Stimulated activated CD8-positive, alpha-beta memory T cell treated with anti-CD3 and anti-CD28 coated beads, Interleukin-12 subunit alpha, Interleukin-12 subunit beta, amount 100 ng/mL, for 24 hours (primary cell): Measurements from ENCODE around the gene GALNTL6.
"Not testable (repeated sequence)": the region's sequence is repeated elsewhere in the genome, so short reads cannot be mapped to it uniquely, and the experiment has no call there.

ENCODE experiments used
- DNase-seq: peaks from one replicate; pipeline ENCODE4 v3.0.0-alpha.2; 2020; ENCODE audit errors: extremely low read depth

Gene GALNTL6

DNA sequence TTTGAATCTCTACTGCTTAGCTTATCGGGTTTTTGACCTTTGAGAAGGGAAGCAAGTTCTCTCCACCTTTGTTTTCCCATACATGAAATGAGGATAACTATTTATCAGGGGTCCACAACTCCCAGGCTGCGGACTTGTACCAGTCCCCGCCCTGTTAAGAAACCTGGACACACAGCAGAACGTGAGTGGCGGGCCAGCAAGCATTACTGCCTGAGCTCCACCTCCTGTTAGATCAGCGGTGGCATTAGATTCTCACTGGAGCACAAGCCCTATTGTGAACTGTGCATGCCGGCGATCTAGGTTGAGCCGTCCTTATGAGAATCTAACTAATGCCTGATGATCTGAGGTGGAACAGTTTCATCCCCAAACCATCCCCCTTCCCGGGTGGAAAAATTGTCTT is 579.5 kb downstream of the GALNTL6 start:
- no peak for DNase-seq

DNA sequence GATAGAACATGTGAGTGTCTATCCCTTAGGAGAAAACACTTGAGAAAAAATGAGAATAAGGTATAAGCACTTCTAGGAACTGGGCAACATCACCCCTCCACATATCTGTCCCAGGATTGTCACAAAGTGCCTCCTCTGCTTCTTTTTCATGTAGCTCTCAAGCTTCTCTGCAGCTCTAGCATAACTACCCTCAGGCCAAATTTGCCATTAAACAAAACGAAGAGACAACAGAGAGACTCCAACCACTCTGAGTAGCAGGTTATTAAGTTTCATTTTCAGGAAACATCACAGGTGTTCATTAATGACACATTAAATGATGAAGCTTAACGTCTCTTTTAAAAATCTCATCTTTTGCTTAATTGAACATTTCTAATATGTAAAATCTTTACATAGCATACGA is 580.0 kb downstream of the GALNTL6 start:
- DNase-seq, result no peak

DNA sequence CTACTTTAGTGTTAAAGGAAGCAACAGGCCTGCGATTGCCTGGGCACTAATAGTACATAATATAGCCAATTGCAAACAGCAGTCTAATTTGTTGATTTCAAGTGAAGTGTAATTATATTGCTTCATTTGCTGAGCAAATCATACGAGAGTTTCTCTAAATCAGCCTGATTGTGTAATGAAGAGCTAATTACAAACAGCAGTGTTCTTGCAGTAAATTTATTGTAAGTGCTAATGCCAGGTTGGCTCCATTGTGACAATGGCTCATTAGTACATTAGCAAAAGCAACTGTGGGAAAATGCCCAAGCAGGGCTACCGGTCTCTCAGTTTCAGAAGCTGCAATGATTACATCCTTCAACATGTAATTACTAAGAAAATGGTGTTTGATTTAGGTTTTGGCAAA is 591.5 kb downstream of the GALNTL6 start:
- DNase-seq, result no peak

DNA sequence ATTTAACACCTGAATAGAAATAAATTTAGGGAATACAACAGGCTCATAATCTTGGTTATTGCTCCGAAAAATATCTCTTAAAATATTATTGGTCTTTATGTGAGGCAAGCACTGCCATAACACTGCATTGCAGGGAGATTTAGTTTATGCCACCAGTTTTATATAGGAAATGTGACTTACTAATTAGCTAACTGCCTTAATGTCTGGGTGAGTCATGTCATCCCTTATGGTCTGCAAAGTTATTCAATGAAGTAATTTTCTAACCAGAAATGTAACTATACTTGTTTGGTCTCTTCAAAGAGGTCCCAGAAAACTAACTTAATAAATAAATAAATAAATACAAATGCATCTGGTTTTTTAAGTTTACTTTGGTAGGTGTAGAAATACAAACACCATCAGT is 597.2 kb downstream of the GALNTL6 start:
- no peak for DNase-seq

DNA sequence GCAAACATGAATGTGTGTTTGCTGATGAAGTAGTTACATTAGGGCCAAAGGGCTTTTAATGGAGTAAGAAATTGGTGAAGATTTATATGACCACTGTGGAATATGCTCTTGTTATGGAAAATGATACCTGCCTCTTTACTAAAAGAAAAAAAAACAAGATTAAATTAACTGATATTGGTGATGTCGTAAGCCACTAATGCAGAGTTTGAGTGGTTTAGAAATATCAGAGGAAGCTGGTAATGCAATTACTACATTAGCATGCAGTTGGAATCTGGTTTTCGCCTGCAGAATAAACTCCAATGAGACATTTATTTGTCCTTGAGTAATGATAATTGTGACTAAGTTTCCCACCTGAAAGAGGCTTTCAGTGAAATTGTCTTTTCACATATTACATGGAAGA is 597.9 kb downstream of the GALNTL6 start:
- no peak for DNase-seq

DNA sequence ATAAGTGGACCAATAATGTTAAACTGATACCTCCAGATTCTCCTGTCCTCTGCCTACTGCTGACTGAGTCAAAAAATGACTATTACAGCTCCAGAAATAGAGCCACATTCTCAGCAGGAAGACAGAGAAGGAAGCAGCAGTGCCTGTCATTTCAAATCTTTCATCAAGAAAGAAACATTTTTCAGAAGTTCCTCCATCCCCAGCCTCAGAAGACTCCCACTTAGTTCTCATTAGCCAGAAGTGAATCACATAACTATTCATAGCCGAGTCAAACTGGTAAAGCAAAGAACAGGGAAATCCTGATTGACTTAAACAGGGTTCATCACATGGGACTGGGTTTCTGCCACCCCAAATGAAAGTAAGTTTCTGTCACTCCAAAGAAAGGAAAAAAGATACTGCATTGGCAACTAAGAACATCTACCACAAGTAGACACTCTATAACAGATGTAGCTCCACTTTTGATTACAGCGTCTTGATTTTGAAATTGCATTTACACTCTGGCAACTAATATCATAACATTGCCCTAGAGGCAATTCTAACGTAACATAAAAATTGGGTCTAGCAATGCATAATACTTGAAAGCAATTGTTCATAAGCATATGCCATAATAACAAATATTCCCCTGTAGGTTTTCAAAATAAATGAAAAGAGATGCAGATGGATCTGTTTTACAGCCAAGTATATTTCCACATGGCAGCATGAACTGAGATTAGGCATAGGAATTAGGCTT is 599.8 kb downstream of the GALNTL6 start:
- no peak for DNase-seq

DNA sequence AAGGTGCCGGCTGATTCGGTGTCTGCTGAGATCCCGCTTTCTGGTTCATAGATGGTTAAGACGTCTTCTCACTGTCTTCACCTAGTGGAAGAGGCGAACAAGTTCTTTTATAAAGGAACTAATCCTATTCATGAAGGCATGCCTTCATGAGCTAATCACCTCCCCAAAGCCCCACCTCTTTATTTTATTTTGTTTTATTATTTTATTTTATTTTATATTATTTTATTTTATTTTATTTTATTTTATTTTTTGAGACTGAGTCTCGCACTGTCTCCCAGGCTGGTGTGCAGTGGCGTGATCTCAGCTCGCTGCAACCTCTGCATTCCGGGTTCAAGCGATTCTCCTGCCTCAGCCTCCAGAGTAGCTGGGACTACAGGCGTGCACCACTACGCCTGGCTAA is 615.8 kb downstream of the GALNTL6 start:
- not testable (repeated sequence) for DNase-seq

DNA sequence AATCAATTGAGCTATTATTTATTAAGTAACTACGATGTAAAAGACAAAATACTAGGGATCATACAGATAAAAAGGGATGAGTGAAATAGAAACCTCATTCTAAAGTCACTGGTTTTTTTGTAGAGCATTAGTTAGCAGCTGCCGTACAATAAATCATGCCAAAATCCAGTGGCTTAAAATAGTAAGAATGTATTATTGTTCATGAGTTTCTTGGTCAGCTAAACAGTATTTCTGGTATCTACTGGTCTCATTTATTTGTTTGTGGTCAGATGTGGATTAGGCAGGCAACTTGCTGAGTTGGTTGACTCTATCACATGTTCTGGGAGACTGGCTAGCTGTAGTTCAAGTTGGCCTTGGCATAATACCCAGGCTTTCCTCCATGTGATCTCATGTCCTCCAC is 667.3 kb downstream of the GALNTL6 start:
- no peak for DNase-seq

DNA sequence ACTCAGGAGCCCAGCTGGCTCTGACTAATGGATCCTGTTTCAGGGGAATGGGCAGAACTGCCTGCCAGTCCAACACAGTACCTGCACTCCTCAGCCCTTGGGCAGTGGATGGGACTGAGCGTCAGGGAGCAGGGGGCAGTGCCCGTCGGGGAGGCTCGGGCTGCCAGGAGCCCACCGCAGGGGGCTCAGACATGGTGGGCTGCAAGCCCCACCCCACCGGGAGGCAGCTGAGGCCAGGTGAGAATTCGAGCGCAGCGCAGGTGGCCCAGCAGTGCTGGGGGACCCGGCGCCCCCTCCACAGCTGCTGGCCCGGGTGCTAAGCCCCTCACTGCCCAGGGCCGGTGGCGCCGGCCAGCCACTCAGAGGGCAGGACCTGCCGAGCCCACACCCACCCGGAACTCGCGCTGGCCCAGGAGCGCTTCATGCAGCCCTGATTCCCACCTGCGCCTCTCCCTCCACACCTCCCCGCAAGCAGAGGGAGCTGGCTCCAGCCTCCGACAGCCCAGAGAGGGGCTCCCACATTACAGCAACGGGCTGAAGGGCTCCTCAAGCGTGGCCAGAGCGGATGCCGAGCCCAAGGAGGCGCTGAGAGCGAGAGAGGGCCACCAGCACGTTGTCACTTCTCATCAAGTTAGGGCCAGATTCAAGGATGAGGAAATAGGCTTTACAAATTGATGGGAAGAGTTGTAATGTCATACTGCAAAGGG is 668.8 kb downstream of the GALNTL6 start:
- DNase-seq, result no peak

DNA sequence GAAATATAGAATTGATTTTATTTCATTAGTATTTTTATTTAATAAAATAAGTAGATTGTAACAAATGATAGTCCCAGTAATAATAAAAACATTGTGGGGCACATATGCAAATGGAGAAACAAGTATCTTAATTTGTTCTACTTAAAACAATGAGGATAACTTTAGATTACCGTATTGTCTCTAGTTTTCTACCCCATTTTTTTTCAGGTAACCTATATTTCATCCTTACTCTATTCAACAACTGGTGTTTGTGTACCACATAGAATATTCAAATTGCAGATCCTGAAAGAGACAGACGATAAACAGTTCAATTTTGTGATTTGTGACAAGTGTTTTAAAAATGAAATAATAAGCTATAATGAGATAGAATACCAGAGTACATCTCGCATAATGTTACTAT is 671.8 kb downstream of the GALNTL6 start:
- no peak for DNase-seq

DNA sequence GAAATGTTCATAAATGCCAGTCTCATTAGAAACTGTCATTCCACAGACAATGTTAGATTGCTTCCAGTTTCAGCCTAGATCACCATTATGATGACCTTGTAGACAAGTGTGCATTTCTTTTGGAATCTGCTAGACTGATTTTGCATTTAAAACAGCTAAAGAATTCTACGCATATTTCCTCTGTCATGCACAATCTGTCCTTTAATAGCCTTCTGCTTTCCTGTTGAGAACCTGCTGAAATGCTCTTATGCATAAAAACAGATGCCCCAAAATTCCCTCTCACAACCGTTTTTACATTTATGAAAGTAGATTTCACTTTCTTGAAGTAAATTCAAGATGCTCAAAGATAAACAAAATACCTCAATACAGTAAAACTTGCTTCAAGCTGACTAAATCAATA is 673.3 kb downstream of the GALNTL6 start:
- DNase-seq, result no peak

DNA sequence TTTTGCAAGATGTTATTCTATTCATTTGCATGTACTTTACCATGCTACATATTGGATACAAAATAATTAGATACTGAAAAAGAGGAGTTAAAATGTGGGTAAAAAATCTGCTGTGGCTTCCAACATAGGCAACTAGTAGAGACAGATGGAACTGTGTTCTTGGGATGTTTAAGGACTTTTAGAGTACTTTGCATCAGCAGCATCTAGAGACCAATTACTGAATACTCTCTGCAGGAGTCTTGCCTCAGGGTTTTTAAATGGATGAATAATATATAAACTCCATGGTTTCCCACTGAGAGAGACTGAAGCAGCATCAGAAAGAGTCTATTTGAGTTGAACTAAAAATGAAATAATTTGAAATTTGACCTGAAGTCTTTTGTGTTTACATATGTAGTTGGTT is 676.7 kb downstream of the GALNTL6 start:
- no peak for DNase-seq

DNA sequence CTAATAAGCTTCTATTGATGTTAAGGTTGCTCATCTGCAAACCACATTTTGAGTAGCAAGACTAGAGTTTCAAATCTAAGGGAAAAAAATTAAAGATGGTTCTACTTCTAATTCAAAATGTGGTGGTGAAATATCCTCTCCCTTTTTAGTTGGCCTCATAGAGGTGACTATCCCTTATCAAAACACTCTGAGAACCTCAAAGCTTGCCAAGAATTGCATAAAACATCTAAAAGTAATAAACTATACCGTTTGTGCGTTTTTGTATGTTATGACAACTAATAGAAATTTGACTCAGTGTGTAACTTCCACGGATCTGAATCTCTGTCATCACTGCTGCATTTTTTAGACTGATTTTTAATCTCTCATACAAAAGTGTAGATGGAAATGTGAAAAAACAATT is 682.6 kb downstream of the GALNTL6 start:
- no peak for DNase-seq

DNA sequence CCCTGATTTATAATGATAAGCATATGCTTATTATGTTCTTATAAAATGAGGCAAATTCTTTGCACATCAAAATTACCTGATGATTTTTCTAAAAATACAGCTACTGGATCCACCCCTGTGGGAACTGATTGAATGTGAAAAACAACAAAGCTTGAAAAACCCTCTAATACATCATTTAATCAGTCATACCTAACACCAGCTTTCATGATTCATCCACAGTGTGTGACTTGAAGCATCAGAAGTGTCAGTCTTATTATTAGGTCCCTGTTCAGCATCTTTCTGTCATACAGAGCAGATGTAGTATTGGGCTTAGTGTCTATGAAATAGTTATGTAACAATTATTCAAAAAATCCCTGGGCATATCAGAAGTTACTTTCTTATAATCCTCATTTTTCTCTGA is 684.1 kb downstream of the GALNTL6 start:
- no peak for DNase-seq

DNA sequence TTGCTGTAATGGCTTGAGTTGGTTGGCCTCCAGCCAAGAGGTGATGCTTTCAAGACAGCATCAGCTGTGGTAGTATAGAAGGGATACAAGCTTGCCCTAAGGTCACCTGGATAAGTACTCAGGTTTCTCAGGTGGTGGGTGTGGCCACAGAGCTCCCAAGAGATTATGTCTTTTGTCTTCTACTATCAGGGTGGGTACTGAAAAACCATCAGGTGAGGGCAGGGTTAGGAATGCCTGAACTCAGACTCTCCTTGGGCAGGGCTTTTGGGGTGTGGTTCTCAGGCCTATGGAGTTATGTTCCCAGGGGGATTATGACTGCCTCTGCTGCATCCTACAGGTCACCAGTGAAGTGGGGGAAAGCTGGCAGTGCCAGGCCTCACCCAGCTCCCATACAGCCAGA is 700.8 kb downstream of the GALNTL6 start:
- no peak for DNase-seq

DNA sequence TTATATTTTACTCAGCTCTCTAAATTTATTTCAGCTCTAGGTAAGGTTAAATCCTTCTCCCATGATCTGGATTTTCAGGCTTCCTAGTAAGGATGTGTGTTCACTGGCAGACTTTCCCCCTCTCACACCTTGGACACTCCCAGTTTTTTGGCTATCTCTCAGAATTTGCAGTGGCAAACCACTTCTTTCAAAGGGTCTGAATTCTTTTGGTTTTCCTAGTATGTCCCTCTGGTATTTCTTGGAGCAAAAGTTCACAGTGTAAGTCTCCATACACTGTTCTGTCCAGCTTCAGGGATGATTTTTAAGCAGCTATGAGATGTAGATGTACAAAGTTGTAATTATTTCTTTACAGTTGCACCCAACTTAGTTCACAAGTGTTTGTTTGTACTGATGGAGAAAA is 701.6 kb downstream of the GALNTL6 start:
- no peak for DNase-seq

DNA sequence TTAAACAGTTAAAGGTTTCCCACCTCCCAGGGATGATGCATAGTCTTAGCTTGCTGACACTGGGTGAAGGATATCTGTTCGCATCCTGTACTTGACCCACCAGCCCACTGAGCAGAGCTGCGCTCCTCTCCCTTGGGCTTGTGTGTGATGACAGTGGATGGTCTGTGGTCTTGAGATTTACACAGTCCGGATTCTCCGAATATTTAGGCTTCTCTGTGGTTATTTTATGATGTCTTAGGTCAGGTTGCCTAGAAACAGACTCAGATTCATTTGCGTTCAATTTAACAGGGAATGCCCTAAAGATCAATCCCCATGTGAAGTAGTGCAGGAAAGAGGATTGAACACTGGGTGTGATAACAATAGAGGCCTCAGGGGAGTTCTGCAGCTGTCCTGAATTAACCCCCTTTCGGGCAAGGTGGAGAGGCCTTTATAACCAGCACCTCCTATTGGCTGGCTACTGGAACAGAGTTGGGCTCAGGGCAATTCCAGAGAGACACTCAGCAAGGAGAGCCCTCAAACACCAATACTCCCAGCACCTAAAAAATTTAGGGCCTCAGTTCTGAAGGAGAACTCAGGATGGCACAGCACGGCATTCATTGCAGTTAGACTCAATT is 702.2 kb downstream of the GALNTL6 start:
- no peak for DNase-seq

DNA sequence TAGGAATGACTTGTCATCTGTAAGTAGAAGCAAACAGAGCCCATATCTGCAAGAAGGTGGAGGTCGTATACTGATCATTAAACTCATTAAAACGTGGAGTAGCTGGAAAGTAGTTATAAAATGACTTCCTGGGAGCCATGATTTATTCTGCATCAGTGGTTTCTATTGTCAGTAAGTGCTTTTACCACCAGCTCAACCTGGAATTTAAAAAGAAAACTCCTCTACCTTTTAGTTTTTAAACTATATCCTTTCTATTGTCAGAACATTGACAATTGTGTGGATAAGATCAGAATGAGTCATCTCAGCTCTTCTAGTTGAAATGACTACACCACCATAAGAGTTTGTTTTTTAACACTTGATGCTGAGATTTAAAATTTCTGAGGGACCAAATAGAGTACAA is 704.2 kb downstream of the GALNTL6 start:
- DNase-seq, result no peak

DNA sequence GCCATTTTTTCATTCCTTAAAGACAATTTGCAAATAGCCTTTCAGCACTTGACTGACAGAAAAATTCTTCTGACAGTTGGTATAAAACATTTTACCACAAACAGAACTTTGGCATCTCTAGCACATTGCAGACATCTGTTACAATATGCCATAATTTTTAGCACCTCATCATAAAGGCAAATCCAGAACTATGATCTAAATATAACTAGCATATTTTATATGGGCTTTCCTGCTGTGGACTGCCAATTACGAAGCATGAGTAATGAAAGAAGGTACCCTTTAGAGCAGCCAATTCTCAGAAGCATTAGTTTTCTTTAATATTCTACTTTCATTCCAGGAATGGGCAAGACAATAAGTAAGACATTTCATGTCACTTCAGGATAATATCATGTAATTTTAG is 708.0 kb downstream of the GALNTL6 start:
- no peak for DNase-seq

DNA sequence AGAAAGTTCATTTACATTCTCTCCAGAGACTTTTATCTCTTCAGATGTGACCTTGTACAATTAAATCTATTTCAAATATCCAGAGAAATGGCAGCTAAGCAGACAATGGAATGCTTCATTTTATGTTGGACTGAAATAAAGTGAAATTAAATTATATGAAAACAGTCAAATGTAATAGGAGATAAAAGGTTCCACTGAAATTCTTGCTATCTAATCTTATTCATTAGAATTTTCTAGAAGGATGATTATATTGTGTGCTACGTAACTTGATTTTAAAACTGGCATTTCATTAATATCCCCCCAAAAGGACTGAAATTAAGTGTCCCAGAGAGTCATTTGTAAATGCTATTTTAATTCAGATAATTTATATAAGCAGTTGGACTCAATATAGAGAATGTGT is 708.5 kb downstream of the GALNTL6 start:
- DNase-seq, result no peak

DNA sequence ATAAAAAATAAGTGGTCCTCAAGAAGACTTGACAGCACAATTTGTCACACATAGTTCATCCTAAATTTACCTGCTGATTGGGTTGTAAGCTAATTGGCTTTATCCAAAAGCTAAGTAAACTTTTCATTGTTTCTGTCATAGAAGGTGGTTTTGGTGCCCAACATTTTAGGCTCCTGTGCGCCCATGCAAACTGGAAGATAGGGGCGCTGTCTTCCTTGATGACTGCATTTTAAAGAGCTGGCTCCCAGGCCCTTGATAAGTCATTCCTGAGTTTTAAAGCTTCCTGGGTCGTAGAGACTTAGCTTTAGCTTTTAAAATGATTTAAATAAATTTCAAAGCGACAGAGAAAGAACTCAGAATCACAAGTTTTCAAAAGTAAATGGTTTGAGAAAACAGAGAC is 730.0 kb downstream of the GALNTL6 start:
- no peak for DNase-seq

DNA sequence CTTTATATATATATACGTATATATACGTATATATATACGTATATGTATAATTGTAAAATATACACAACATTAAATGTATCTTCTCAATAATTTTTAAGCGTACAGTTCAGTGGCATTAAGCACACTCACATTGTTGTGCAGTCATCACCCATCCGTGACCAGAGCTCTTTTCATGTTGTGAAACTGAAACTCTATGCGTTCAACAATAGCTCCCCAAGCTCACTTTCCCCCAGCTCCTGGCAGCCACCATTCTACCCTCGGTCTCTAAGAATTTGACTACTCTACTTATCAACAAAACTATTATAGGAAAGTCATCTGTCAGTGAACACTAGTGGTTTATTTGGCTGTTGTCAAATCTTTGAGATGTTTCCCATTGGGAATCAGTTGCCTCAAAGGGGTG is 733.6 kb downstream of the GALNTL6 start:
- no peak for DNase-seq

DNA sequence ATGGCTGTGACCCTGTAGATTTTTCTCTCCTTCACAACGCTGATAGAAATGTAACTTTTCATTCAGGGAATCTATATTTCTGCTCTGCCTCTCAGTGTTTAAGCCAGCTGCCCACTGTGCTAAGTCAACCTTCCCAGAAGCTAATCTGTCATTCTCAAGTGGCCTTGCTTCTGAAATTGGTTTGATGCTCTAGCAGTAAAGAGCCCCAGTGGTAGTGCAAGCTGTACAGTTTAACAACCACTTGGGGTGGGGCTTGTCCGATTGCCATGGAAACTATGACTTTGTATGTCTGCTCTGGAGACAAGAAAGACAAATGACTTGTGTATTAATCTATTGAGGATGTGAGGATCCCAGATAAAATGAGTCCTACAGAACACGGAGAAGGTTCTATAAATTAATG is 734.5 kb downstream of the GALNTL6 start:
- no peak for DNase-seq
